Hepatocyte (in vitro differentiated cells): Measurements from ENCODE around the gene CNOT6. TPM values are rescaled to one million over a fixed set of nuclear protein-coding genes. Genes with fewer than 3 reads are reported as not detected.
"Not testable (repeated sequence)": the region's sequence is repeated elsewhere in the genome, so short reads cannot be mapped to it uniquely, and the experiment has no call there.

ENCODE experiments used
- DNase-seq: peaks from one replicate; pipeline ENCODE4 v3.0.0-alpha.2; 2016; ENCODE audit warnings: low spot score
- H2AFZ ChIP-seq: fragments of 200-600 bp; sonication (generic); 2 replicates; pipeline ENCODE4 v1.6.0; 2016; ENCODE audit warnings: antibody characterized with exemption, mild to moderate bottlenecking
- H3K27ac ChIP-seq: fragments of 200-600 bp; sonication (generic); 2 replicates; pipeline ENCODE4 v1.5.1; 2016; ENCODE audit warnings: mild to moderate bottlenecking
- H3K27me3 ChIP-seq: fragments of 200-600 bp; sonication (generic); 2 replicates; pipeline ENCODE4 v1.6.1; 2016
- H3K36me3 ChIP-seq: fragments of 200-600 bp; sonication (generic); replicated peaks from 2 replicates; pipeline ENCODE4 v1.5.1; 2016; ENCODE audit warnings: low read depth; ENCODE audit not compliant: insufficient read depth
- H3K4me1 ChIP-seq: fragments of 200-600 bp; sonication (generic); 2 replicates; pipeline ENCODE4 v1.5.1; 2016; ENCODE audit warnings: mild to moderate bottlenecking, moderate library complexity; ENCODE audit not compliant: insufficient read depth
- H3K4me2 ChIP-seq: fragments of 200-600 bp; sonication (generic); 2 replicates; pipeline ENCODE4 v1.6.0; 2016
- H3K4me3 ChIP-seq: fragments of 200-600 bp; sonication (generic); 2 replicates; pipeline ENCODE4 v1.5.1; 2016; ENCODE audit warnings: mild to moderate bottlenecking
- H3K79me2 ChIP-seq: fragments of 200-600 bp; sonication (generic); 2 replicates; pipeline ENCODE4 v1.6.0; 2017; ENCODE audit warnings: mild to moderate bottlenecking
- H3K9me2 ChIP-seq: fragments of 200-600 bp; sonication (generic); replicated peaks from 2 replicates; pipeline ENCODE4 v1.6.0; 2017; ENCODE audit warnings: mild to moderate bottlenecking; ENCODE audit not compliant: insufficient read depth
- H3K9me3 ChIP-seq: fragments of 200-600 bp; sonication (generic); 2 replicates; pipeline ENCODE4 v1.5.1; 2016; ENCODE audit warnings: low read depth, mild to moderate bottlenecking
- H4K20me1 ChIP-seq: fragments of 200-600 bp; sonication (generic); 2 replicates; pipeline ENCODE4 v1.6.0; 2016; ENCODE audit warnings: mild to moderate bottlenecking; ENCODE audit not compliant: insufficient read depth, poor library complexity, severe bottlenecking
- EZH2 ChIP-seq: fragments of 200-600 bp; sonication (generic); IDR thresholded peaks from 2 replicates; pipeline ENCODE4 v1.6.1; 2016; ENCODE audit warnings: antibody characterized with exemption, mild to moderate bottlenecking, borderline replicate concordance
- EZH2phosphoT487 ChIP-seq: fragments of 200-600 bp; sonication (generic); IDR thresholded peaks from one replicate; pipeline ENCODE4 v1.6.1; 2018; ENCODE audit warnings: antibody characterized with exemption, mild to moderate bottlenecking, low read depth, moderate library complexity; ENCODE audit not compliant: unreplicated experiment, severe bottlenecking
- WGBS: methylation state at CpG from one replicate; pipeline ENCODE4 v1.1.6; 2016; ENCODE audit warnings: low lambda C conversion rate; ENCODE audit errors: missing lambda C conversion rate; 5-methylcytosine and 5-hydroxymethylcytosine counted together
- polyA plus RNA-seq: library from polyadenylated mRNA; unstranded; fragments of >200 nt; fragmentation: Nextera tagmentation; extraction: Ambion mirVana; gene quantifications from 2 replicates; pipeline ENCODE4 v1.2.1, GENCODE V29; 2016
- total RNA-seq: library from RNA; depleted of rRNA; stranded (reverse); fragments of >200 nt; gene quantifications from 2 replicates; pipeline ENCODE4 v1.2.3, GENCODE V29; 2014
- TF ChIP-seq, protein P1 (sequence below): fragments of 200-600 bp; sonication (generic); IDR thresholded peaks from 2 replicates; pipeline ENCODE4 v1.5.1; 2016; ENCODE audit warnings: antibody characterized with exemption, mild to moderate bottlenecking; ENCODE audit not compliant: poor library complexity

CNOT6 gene
- total and polyA plus RNA-seq, 2 experiments from 2014 or later, result 12.0 to 24.1 TPM

DNA sequence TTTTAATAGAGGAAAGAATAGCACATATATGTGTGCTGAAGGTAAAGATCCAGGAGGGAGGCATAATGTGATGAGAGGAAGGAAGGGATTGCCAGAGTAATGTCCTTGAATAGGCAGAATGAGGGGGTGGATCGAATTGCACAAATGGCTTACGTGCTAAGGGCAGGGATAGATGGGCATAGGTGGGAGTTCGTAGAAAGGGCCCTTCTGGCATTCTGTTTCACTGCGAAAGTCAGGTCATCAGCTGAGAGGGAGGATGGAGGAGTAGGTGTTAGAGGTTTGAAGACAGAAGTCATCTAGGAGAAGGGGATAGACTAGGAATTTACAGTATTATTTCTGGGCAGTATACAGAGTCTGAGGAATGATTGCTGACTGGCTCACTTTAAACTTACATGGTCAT, 32.1 kb downstream of the CNOT6 start:
- 78% methylated on average over 4 of the region's 4 CpGs for WGBS
- Histone ChIP-seq H3K4me3 (no peak overlapping the region), H3K9me3 (no peaks in the 10 kb centered on the region), H3K4me2 (no peak overlapping the region), H3K27ac (no peak overlapping the region), H2AFZ (no peak overlapping the region), H3K36me3 (no peaks in the 10 kb centered on the region), H3K27me3 (no peaks in the 10 kb centered on the region), H4K20me1 (peaks cover 52% of the 10 kb centered on the region), H3K79me2 (peaks cover 91% of the 10 kb centered on the region), H3K4me1 (peaks cover 21% of the 10 kb centered on the region), H3K9me2 (no peaks in the 10 kb centered on the region)
- no peak for DNase-seq
- TF ChIP-seq EZH2phosphoT487, result no peak
- TF ChIP-seq, protein P1, sequence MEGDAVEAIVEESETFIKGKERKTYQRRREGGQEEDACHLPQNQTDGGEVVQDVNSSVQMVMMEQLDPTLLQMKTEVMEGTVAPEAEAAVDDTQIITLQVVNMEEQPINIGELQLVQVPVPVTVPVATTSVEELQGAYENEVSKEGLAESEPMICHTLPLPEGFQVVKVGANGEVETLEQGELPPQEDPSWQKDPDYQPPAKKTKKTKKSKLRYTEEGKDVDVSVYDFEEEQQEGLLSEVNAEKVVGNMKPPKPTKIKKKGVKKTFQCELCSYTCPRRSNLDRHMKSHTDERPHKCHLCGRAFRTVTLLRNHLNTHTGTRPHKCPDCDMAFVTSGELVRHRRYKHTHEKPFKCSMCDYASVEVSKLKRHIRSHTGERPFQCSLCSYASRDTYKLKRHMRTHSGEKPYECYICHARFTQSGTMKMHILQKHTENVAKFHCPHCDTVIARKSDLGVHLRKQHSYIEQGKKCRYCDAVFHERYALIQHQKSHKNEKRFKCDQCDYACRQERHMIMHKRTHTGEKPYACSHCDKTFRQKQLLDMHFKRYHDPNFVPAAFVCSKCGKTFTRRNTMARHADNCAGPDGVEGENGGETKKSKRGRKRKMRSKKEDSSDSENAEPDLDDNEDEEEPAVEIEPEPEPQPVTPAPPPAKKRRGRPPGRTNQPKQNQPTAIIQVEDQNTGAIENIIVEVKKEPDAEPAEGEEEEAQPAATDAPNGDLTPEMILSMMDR, result no peak
- TF ChIP-seq EZH2, result no peak

DNA sequence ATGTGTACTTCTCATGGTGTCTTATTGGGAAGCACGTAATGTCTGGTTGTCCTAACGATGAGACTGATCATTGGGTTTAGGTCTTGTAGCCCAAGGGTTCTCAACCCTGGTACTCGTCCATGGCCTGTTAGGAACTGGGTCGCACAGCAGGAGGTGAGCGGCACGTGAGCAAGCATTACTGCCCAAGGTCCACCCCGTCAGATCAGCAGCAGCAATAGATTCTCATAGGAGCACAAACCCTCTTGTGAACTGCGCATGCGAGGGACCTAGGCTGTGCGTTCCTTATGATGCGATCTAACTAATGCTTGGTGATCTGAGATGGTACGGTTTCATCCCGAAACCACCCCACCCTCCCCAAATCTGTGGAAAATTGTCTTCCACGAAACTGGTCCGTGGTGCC, 33.5 kb downstream of the CNOT6 start:
- H3K27me3 ChIP-seq, result no peaks in the 10 kb centered on the region
- H3K27ac ChIP-seq, result no peak overlapping the region
- H3K9me3 ChIP-seq, result no peaks in the 10 kb centered on the region
- WGBS, result 98% methylated on average over 15 of the region's 15 CpGs
- H2AFZ ChIP-seq, result no peak overlapping the region
- peaks cover 14% of the 10 kb centered on the region for H3K4me1 ChIP-seq
- no peaks in the 10 kb centered on the region for H3K9me2 ChIP-seq
- no peak overlapping the region for H3K4me2 ChIP-seq
- peaks cover 82% of the 10 kb centered on the region for H3K79me2 ChIP-seq
- H4K20me1 ChIP-seq, result peaks cover 38% of the 10 kb centered on the region
- H3K4me3 ChIP-seq, result no peak overlapping the region
- TF ChIP-seq EZH2phosphoT487, result no peak
- TF ChIP-seq, protein P1, result no peak
- no peak for TF ChIP-seq EZH2
- no peak for DNase-seq
- H3K36me3 ChIP-seq, result no peaks in the 10 kb centered on the region

DNA sequence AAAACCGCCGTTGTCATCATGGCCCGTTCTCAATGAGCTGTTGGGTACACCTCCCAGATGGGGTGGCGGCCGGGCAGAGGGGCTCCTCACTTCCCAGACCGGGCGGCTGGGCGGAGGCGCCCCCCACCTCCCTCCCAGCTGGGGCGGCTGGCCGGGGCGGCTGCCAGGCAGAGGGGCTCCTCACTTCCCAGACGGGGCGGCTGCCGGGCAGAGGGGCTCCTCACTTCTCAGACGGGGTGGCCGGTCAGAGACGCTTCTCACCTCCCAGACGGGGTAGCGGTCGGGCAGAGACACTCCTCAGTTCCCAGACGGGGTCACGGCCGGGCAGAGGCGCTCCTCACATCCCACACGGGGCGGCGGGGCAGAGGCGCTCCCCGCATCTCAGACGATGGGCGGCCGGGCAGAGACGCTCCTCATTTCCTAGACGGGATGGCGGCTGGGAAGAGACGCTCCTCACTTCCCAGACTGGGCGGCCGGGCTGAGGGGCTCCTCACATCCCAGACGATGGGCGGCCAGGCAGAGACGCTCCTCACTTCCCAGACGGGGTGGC, 36.9 kb downstream of the CNOT6 start:
- H3K9me2 ChIP-seq, H3K4me2 ChIP-seq, DNase-seq, H3K4me1 ChIP-seq, H3K9me3 ChIP-seq, H3K27me3 ChIP-seq, H3K27ac ChIP-seq, H3K4me3 ChIP-seq, H2AFZ ChIP-seq, H3K36me3 ChIP-seq, H4K20me1 ChIP-seq: not testable (repeated sequence)
- 97% methylated on average over 17 of the region's 43 CpGs for WGBS
- peaks cover 72% of the 10 kb centered on the region for H3K79me2 ChIP-seq

DNA sequence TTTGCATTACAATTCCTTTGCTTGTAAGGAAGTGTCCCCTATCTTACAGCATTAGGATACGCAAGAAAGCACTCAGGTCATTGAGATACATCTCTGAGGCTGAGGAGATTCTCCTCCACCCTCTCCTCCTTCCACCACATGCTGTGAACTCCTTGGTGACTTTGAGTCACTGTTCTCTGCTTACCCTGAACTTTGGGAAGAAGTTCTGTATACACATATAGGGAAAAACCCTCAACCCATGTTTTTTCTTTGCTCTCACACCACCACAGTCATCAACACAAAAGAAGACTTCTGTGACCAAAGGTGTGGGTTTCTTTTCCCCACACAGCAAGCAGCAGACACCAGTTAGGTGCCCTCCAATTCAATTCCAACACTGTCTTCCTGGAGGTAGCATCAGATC, 38.1 kb downstream of the CNOT6 start:
- DNase-seq, result no peak
- Histone ChIP-seq H3K36me3 (no peaks in the 10 kb centered on the region), H4K20me1 (peaks cover 7% of the 10 kb centered on the region), H3K79me2 (peaks cover 72% of the 10 kb centered on the region), H2AFZ (no peak overlapping the region), H3K27ac (no peak overlapping the region), H3K4me1 (no peaks in the 10 kb centered on the region), H3K27me3 (no peaks in the 10 kb centered on the region), H3K9me2 (no peaks in the 10 kb centered on the region), H3K4me3 (no peak overlapping the region), H3K4me2 (no peak overlapping the region), H3K9me3 (no peaks in the 10 kb centered on the region)
- no peak for TF ChIP-seq EZH2
- TF ChIP-seq, protein P1, result no peak
- 93% methylated on average over 1 of the region's 1 CpG for WGBS
